Activated T-cell treated with anti-CD3 and anti-CD28 coated beads for 24 hours (primary cell): Measurements from ENCODE around the gene WNT7B.

Experiments used
- DNase-seq: peaks from one replicate; pipeline ENCODE4 v3.0.0-alpha.2; 2020; ENCODE audit warnings: low read depth

WNT7B gene

DNA sequence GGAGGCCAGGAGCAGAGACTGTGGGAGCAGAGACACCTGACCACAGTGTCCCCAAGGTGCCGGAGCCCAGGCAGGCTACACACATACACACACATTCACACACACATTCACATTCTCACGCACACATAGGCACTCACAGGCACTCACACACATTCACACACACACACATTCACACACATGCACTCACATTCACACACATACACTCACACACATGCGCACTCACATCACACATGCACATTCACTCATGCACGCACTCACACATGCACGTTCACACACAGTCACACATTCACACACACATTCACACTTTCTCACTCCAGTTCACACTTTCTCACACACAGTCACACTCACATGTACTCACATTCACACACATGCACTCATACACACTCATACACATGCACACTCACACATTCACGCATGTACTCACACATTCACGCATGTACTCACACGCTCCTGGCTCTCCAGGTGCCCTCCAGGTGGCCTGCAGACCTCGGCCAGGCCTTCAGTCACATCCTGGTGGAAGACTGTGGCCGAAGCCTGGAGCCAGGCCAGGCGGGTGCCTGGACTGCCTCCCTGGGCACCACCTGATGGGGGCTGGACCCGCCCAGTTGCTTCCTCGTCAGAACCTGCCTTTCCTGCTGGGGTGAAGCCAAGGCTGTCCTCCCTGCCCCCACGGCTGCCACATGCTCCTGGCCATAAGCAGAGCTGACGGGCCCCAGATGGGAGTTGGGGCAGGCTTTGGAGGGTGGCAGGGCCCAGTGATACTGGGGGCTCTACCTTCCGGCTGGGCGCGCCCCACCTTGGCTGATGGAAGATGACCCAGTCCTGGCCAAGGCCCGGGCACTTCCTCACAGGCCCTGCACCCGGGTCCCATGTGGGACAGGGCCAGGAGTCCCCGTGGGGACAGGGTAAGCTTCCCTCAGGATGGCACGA is 89.5 kb downstream of the WNT7B start:
- DNase-seq = no peak

GRCh38 chr22:45886540-45886939 is 90.4 kb downstream of the WNT7B start:
- DNase-seq = no peak

DNA sequence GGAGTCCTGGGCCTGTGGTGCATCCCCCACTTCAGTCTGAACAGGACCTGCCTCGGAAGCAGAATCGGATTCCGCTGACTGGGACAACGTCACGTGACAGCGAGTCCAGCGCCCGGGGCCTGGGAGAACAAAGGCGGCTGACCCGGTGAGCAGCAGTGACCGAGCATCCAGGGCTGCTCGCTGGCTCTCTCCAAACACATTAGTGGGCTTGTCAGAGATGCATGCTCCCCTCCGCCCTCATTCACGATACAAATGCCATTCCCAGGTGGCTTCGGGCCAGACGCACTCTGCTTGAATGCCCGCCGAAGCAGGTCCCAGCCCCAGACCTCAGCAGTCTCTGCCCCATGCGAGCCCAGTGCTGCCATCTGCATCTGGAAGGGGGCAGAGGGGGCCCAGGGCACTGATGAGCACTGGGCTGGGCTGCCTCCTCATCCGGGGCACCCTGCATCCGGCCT is 91.0 kb downstream of the WNT7B start:
- DNase-seq = no peak

DNA sequence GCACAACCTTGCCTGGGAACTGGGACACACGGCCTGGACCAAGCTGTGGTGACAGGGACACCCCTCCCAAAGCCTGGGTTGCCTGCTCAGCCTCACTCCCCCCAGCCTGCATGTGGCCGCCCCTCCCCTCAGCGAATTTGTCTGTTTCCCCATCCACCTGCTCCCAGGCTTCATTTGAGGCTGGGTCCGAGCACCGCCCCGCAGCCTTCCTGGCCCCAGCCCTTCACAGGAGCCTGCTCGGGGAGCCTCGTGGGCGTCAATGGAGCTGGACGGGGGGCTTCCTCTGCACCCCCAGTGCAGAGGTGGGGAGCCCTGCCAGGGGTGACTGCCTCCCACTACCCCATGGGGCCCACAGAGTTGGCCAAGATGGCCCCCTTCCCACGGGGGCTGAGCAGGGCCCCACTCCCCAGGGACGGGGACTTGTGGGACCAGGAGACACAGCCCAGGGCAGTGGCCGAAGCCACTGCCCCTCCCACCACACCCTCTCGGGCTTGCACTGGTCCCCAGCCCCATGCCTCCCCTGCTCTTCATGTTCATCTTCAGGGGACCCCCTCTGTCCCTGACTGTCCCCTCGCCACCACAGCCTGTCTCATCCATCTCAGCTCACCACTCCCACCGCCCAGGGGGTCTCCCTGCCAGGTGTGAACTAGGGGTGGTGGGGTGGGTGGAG is 91.7 kb downstream of the WNT7B start:
- DNase-seq = no peak

GRCh38 chr22:45884201-45885062 is 92.5 kb downstream of the WNT7B start:
- DNase-seq = no peak

DNA sequence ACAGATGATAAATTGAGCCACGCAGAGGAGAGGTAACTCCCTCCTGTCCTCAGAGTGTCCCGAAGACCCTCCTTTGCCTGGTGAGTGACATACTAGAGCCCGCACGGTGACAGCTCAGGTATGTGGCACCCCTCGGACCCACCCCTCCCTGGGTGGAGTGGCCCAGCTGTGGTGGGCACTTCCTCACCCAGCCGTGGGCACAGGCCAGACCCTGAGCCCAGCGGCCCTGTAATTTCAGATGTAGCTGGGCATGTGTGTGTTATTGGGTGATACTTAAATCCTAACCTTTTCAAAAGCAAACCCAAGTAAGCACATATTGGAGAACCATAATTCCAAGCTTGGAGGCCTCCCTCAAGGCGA is 93.2 kb downstream of the WNT7B start:
- no peak for DNase-seq

GRCh38 chr22:45882881-45883810 is 93.8 kb downstream of the WNT7B start:
- no peak for DNase-seq

- no peak for DNase-seq
Observed at GRCh38 chr22:45881524-45881875, 95.5 kb downstream of the WNT7B start.

DNA sequence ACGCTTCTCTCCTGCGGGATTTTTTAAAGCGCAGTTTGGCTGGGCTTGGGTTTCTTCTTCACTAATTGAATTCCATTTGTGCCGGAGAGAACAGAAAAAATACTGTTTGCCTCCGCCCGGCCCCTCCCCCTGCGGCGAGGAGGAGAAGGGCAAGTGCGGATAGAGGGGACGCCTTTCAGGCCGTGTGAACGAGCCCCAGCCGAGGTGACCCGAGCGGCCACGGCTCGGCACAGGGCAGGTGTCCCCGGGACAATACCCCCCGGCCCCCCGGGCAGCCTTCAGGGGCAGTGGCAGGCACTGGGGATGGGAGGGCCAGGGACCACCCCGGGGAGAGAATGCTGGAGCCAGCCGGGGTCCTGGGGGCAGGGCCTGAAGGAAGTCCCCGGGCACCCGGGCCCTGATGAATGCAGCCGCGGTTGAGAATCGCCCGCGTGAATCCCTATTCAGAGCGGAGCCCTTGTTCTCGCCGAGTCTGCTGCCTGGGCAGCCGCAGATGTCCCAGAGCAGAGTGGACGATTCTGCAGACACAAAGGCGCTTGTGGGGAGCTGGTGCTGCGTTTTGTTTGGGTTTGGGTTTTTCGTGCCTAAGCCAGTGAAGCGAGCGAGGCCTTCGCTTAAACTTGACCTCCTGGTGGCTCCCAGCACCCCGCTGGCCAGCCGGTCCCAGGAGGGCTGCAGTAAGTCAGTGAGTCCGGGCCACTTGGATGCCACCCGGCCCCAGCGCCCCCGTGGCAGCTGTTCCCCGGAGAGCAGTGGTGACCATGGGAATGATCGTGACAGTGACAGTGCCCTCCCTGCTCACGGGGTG is 96.0 kb downstream of the WNT7B start:
- no peak for DNase-seq

DNA sequence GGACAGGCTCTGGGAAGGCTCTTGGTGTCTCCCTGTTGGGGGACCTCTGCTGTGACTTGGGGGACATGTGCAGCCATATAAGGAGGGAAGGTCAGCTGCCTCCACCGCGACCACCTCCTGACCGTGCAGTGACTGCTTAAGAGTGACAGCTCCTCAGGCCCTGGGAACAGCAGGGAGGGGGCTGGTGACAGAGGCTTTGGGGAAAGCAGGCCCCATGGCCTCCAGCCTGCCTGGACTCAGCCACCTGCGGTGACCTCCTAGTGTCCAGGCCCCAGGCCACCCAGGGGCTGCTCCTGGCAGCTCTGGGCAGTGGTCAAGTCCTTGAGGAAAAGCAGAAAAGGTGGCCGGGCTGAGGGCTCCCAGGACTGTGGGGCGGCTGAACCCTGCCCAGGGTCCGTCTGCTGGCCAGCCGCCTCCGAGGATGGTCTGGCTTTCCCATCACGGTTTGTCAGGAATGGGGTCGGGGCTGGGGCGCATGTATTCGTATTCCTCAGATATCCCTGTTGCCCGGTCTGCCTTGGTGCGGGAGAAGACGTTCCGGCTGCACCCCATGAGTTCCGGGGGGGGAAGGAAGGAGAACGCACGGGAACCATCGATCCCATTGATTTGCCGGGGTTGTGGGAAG is 96.8 kb downstream of the WNT7B start:
- DNase-seq = no peak

GRCh38 chr22:45879552-45879949 is 97.4 kb downstream of the WNT7B start:
- no peak for DNase-seq

DNA sequence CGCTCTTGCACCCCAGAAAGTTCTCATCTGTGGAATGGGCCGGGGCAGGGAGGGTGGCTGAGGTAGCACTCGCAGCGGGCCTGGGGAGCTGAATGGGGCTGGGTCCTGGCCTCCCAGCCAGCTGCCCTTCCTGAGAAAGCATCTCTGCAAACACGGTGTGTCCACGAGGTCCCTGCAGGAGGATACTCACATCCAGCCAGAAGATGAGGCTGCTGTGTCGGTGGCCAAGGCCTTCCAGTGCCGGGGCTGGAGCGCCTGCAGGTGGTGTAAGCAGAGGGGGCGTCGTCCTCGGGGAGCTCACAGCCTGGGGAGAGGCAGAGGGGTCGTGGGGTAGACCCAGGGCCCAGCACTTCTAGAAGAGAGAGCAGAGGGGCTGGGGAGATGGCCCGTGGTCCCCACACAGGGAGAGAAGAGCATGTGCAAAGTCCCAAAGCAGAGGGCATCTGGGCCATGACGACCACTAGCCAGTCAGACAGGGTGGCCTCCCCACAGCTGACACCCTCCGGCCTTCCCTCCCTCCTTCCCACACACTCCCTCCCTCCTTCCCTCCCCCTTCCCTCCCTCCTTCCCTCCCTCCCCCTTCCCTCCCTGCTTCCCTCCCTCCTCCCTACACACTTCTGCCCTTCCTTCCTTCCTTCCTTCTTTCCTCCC is 97.9 kb downstream of the WNT7B start:
- no peak for DNase-seq

DNA sequence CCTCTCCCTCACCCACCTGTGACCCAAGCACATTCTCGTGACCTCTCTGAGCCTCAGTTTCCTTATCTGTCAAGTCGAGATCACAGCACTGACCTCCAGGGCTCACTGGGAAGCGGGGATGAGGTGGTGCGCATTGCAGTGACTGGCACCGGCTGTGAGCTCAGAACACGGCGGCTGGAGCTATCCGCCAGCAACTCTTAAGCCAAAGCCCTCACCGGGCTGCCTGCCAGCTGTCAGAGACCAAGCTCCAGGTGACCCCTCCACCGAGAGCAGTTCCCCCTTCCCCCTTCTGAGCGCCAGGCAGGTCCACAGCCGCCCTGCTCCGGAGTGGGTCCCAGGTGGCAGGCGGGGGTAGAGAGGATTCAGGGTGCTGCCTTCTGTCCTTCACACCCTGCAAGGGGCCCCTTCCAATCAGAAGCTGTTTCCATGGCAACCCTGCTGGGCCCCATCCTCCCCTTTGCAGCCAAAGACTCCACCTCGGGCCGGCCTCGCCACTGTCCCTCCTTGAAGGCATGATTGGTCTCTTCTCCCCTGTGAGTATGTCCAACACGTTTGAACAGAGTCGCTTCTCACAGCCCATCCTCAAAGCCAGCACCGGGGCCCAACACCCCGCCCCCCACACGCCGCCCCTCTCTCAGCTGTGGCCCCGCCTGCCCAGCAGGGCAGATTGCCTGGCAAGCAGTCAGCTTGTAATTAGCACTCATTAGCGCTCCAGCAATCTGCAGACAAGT is 98.7 kb downstream of the WNT7B start:
- no peak for DNase-seq

GRCh38 chr22:45877651-45878050 is 99.3 kb downstream of the WNT7B start:
- DNase-seq = no peak

DNA sequence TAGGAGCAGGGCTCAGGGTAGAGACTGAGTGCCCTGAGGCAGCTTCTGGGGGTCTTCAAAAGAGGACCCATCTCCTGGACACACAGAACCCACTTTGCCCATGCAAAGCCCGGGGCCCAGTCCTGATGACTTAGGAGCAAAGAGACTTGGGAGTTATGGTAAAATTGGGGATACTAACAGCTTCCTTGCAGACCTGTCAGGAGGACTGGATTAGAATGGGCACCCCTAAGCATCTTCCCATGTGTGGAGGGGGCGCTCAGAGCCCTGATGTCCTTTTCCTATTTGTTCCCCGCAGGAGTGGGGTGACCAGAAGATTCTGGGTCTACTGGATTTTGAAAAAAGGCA is 100.0 kb downstream of the WNT7B start:
- no peak for DNase-seq

- no peak for DNase-seq
Observed at GRCh38 chr22:45876136-45877035, 100.6 kb downstream of the WNT7B start.

- no peak for DNase-seq
Observed at GRCh38 chr22:45872659-45873263, 104.2 kb downstream of the WNT7B start.

GRCh38 chr22:45871721-45872120 is 105.2 kb downstream of the WNT7B start:
- no peak for DNase-seq
